Right lobe of liver (tissue), 6 donors: ENCODE results near the gene TIFAB. TPM values are rescaled to one million over a fixed set of nuclear protein-coding genes. Genes with fewer than 3 reads are reported as not detected.
A peak's percentile ranks its signal among the peaks of the same experiment; 100 is the strongest.

Experiments used
- ATAC-seq, 4 donors: fragments of 200-7000 bp; cut with Tn5 transposase; one replicate each; pipeline ENCODE4 v1.9.1; 2020; ENCODE audit warnings: mild to moderate bottlenecking in 4 of 4, moderate library complexity in 4 of 4
- DNase-seq, 3 donors: peaks; one replicate each; pipeline ENCODE4 v3.0.0-alpha.2; 2020
- H3K27ac ChIP-seq, 3 donors: fragments of 200-600 bp; one replicate each; pipeline ENCODE4 v1.8.0; 2022
- H3K27me3 ChIP-seq, 2 donors: fragments of 200-600 bp; one replicate each; pipeline ENCODE4 v1.8.0; 2022
- H3K36me3 ChIP-seq, 4 donors: fragments of 200-600 bp; sonication (generic) in 1 of 4; one replicate each; pipeline versions ENCODE4 v1.5.1 to v1.8.0; 2017 to 2022; ENCODE audit warnings: control low read depth in 1 of 4
- H3K4me1 ChIP-seq, 4 donors: fragments of 200-600 bp; sonication (generic) in 1 of 4; one replicate each; pipeline versions ENCODE4 v1.5.1 to v1.8.0; 2017 to 2022; ENCODE audit warnings: control low read depth in 1 of 4
- H3K4me3 ChIP-seq, 3 donors: fragments of 200-600 bp; one replicate each; pipeline ENCODE4 v1.8.0; 2022
- H3K9me3 ChIP-seq, 4 donors: fragments of 200-600 bp; sonication (generic) in 1 of 4; one replicate each; pipeline versions ENCODE4 v1.5.1 to v1.8.0; 2017 to 2022; ENCODE audit warnings: control low read depth in 1 of 4
- POLR2A ChIP-seq: fragments of 450-650 bp; IDR thresholded peaks from one replicate; pipeline ENCODE4 v1.6.1; 2017; ENCODE audit warnings: antibody characterized with exemption, mild to moderate bottlenecking
- WGBS: methylation state at CpG from one replicate; pipeline ENCODE4 v1.1.6; 2018; ENCODE audit warnings: low coverage, low lambda C conversion rate; ENCODE audit not compliant: insufficient coverage; ENCODE audit errors: missing lambda C conversion rate; 5-methylcytosine and 5-hydroxymethylcytosine counted together
- intact Hi-C, 2 donors: fragments of 100-400 bp; cut with DNase I; formaldehyde crosslinking; loops; one replicate each; pipeline versions ENCODE4 v1.11.2 to v1.14.1; 2022
- total RNA-seq, 6 experiments: library from RNA; depleted of rRNA in 2 of 6; stranded (reverse); fragments of >200 nt in 2 of 6; fragmentation: NEBNext Ultra II Directional in 3 of 6; extraction: Animal tissue kit (Norgen Biotek cat#: 25700) in 3 of 6; gene quantifications; one replicate each; pipeline versions ENCODE4 v1.1.0 to v1.2.4, GENCODE V29; 2016 to 2023
- TF ChIP-seq, protein P1 (sequence below), 4 donors: fragments of 200-600 bp in 3 of 4; fragments of 450-650 bp in 1 of 4; IDR thresholded peaks; one replicate each; pipeline versions ENCODE4 v1.5.1 to v1.8.0; 2016 to 2022; ENCODE audit warnings: antibody characterized with exemption in 4 of 4, mild to moderate bottlenecking in 2 of 4
- donor health status: DM: no; HTN: yes; CAD: no.
- donor health status: DM: no; HTN: no; CAD: no.
- donor health status: DM: no; HTN: no; CAD: no.
- donor health status: DM: no; HTN: yes; CAD: no.
- donor health status: DM: no; HTN: yes; CAD: no.

TIFAB gene
- total RNA-seq, 6 experiments from 2014 or later, result 0.05 to 0.09 TPM; not detected in 4

GRCh38 chr5:135477613-135478066 is 25.5 kb upstream of the TIFAB start:
- no peaks in the 10 kb centered on the region for H3K27me3 ChIP-seq
- no peaks in the 10 kb centered on the region for H3K36me3 ChIP-seq
- WGBS, result 80% methylated on average over 1 of the region's 14 CpGs
- intact Hi-C loops, result no loop called here
- DNase-seq (peak in 1 of 3 donors; percentile 27), ATAC-seq (no peak)
- no peaks in the 10 kb centered on the region for H3K9me3 ChIP-seq
- no peak overlapping the region for H3K4me3 ChIP-seq
- no peaks in the 10 kb centered on the region for H3K4me1 ChIP-seq
- no peak overlapping the region for H3K27ac ChIP-seq
- TF ChIP-seq, protein P1, sequence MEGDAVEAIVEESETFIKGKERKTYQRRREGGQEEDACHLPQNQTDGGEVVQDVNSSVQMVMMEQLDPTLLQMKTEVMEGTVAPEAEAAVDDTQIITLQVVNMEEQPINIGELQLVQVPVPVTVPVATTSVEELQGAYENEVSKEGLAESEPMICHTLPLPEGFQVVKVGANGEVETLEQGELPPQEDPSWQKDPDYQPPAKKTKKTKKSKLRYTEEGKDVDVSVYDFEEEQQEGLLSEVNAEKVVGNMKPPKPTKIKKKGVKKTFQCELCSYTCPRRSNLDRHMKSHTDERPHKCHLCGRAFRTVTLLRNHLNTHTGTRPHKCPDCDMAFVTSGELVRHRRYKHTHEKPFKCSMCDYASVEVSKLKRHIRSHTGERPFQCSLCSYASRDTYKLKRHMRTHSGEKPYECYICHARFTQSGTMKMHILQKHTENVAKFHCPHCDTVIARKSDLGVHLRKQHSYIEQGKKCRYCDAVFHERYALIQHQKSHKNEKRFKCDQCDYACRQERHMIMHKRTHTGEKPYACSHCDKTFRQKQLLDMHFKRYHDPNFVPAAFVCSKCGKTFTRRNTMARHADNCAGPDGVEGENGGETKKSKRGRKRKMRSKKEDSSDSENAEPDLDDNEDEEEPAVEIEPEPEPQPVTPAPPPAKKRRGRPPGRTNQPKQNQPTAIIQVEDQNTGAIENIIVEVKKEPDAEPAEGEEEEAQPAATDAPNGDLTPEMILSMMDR (IDR thresholded peaks at IDR 0.05), result no peak
- no peak for TF ChIP-seq POLR2A

DNA sequence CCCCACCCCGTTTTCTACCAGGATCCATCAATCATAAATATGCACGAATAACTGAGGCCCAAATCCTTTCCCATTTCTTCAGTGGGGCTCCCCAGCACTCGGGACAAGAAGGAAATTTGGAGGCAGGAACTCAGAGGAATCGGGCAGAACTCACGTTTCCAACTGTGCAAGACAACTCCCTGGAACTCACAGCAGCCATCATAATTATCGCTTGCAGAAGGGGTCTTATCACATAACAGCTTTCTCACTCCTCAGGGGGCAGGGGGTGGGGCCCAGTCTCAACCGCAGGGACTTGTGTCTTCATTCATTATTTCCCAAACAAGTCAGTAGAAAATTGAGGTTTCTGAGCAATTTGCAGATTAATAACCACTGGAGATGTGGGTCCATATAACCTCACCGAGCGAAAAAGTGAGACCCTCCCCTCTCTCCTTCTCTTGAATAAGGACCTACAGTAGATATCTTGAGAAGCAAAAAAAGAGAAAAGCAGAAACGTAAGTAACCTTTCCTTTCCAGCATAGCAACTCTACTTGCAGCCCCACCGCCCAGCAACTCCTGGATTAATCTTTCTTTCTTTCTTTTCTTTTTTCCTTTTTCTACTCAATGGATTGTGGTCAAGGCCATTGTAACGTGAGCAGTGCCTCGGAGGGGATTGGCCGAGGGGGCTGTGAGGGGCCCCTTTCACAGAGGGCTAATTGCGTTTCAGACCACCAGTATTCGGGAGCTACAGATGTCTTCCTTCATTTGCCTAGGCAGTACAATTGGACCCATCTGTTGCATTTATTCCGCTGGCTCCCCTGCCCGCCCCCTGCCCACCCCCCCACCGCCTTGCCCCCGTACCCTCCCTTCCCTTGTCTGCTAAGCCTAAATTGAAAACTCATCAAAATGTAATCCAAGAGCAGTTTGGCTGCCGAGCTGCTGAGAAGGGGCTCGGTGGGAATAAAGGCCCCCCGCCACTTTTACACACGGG is 24.7 kb upstream of the TIFAB start:
- no peak for ATAC-seq
- 33% methylated on average over 22 of the region's 24 CpGs for WGBS

DNA sequence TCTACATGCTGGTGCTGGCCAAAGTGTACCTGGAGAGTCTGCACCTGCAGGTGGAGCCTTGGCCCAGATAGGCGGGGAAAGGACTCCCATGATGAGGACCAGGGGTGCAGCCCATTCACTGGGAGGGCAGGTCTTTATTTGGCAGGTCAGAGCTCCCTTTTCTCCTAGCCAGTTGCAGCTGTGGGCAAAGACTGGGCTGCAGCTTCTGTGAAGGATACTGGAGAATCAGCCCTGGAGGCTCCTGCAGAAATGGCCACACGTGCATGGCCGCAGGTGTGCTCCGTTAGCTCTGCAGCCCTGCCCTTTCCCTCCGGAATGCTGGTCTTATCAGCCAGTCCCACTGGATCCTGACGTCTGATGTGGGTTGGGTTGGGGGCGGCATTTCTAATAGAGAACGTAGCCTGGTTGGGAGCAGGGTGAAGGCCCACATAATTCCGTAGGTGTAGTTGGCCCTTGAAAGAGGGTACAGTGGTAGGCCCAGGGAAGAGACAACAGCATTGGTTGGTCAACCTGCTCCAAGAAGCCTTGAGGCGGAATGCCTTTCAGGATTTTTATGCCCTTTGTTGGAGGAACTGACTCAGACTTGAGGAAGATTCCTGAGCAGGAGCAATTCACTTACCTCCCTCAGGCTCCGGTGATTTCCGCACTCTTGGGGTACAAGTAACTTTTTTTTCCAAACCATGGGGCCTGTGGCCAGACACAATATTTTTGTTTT is 22.0 kb upstream of the TIFAB start:
- WGBS, result 92% methylated on average over 2 of the region's 12 CpGs
- H3K4me3 ChIP-seq, result no peak overlapping the region
- H3K4me1 ChIP-seq, result no peaks in the 10 kb centered on the region
- H3K27ac ChIP-seq, result no peak overlapping the region
- DNase-seq (peak in 1 of 3 donors; percentile 26), ATAC-seq (no peak)
- no peaks in the 10 kb centered on the region for H3K36me3 ChIP-seq
- intact Hi-C loops, result no loop called here
- no peak for TF ChIP-seq POLR2A
- TF ChIP-seq, protein P1 (IDR thresholded peaks at IDR 0.05), result no peak
- no peaks in the 10 kb centered on the region for H3K27me3 ChIP-seq
- H3K9me3 ChIP-seq, result no peaks in the 10 kb centered on the region

More for the DNA sequence above, 24.7 kb upstream of the TIFAB start:
- H3K9me3 ChIP-seq, result no peaks in the 10 kb centered on the region
- no peaks in the 10 kb centered on the region for H3K4me1 ChIP-seq
- peak in 1 of 3 donors; percentile 18 for DNase-seq
- H3K4me3 ChIP-seq, result no peak overlapping the region
- no peaks in the 10 kb centered on the region for H3K27me3 ChIP-seq
- TF ChIP-seq, protein P1 (IDR thresholded peaks at IDR 0.05), result no peak
- no peak for TF ChIP-seq POLR2A
- intact Hi-C loops, result no loop called here
- no peak overlapping the region for H3K27ac ChIP-seq
- no peaks in the 10 kb centered on the region for H3K36me3 ChIP-seq

DNA sequence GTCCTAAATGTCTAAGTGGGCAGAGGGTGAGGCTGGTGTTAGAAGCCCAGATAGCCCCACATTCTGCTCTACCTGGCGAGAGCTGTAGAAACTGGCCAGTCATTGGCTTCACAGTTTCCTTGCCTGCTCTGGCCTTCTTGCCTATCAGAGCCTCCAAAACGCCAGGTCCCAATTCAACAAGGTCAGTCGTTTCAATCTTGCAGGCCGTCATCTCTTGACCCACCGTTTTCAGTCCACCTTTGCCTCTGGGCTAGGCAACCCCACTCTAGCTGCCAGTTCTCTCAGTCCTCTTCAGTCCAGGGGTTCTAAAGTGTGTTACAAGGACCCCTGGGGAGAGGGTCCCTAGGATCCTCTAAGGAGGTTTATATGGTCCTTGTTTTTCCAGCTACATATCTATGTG is 20.0 kb upstream of the TIFAB start:
- intact Hi-C loops, result no loop called here

More for the DNA sequence above, 20.0 kb upstream of the TIFAB start:
- ATAC-seq (no peak), DNase-seq (peak in 1 of 3 donors; percentile 21)
- no peak overlapping the region for H3K4me3 ChIP-seq
- no peaks in the 10 kb centered on the region for H3K9me3 ChIP-seq
- H3K27ac ChIP-seq, result no peak overlapping the region
- TF ChIP-seq, protein P1 (IDR thresholded peaks at IDR 0.05), result no peak
- TF ChIP-seq POLR2A, result no peak
- no peaks in the 10 kb centered on the region for H3K36me3 ChIP-seq
- no peaks in the 10 kb centered on the region for H3K4me1 ChIP-seq
- WGBS, result 60% methylated on average over 5 of the region's 5 CpGs
- H3K27me3 ChIP-seq, result no peaks in the 10 kb centered on the region
